ENCODE results near the gene NEUROG1. TPM values are rescaled to one million over a fixed set of nuclear protein-coding genes. Genes with fewer than 3 reads are reported as not detected.
A peak's percentile ranks its signal among the peaks of the same experiment; 100 is the strongest.

The NEUROG1 gene, protein sequence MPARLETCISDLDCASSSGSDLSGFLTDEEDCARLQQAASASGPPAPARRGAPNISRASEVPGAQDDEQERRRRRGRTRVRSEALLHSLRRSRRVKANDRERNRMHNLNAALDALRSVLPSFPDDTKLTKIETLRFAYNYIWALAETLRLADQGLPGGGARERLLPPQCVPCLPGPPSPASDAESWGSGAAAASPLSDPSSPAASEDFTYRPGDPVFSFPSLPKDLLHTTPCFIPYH
- total RNA-seq = not detected in 2 replicates

DNA sequence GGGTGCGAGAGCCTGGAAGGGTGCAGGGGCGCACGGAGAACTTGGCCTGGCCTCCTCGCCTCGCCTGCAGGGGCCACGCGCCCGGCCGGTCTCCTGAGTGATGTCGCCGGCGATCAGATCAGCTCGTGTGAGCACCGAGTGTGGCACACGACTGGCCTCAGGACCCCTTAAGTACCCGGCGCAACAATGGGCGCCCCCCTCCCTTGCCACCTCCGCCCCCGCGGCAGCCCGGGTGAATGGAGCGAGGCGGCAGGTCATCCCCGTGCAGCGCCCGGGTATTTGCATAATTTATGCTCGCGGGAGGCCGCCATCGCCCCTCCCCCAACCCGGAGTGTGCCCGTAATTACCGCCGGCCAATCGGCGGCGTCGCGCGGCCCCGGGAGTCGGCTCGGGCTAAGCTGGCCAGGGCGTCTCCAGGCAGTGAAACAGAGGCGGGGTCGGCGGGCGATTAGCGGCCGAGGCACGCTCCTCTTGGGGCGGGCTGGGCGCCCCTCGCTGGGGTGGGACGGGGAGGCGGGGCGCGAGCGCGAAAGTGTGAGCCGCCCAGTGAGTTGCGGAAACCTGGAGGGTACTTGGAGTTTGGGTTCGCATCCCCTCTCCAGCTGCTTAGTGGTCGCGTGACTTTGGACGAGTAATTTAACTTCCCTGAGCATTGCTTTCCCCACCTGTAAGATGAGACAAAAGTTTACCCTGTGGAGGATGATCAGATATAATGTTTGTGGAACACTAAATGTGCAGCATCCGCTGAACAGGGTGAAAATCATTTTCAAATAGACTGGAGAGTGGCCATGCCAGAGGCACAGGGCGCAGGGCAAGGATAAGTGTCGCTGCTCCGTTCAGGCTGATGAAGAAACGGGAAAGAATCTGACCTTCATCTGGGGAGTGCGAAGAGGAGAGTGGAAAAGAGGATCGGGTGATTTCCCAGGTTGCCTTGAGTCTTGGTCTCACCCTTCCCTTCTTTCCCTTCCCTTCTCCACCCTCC is at the start of gene NEUROG1:
Gene NEUROG1 (minus strand): TSS at position 145 of the 982 bp plus-strand sequence. CDS start 274 bp downstream, outside the sequence.
- DNase-seq (ENCODE audit: low read depth in 2 of 2) = no peak

- DNase-seq (ENCODE audit: low read depth in 2 of 2) = no peak
These were observed 49.2 kb upstream of the NEUROG1 start for GRCh38 chr5:135584918-135585317.

DNA sequence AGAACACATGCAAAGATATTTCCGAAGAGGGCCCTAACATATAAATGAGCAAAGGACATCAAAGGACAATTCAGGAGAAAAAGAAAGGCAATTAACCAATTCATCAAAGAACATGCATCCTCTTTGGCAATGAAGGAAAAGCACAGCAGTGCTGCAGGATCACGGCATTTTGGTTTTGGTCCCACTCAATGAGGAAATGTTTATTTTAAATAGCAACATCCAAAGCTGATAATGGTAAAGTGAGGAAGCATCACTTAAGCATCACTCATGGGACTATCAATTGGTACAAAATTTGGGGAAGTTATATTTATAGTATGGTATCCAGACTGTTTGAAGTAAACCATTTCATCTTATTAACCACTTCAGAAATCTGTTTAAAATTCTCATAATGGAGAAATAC is 48.5 kb upstream of the NEUROG1 start:
- no peak for DNase-seq (ENCODE audit: low read depth in 2 of 2)

GRCh38 chr5:135582099-135582781 is 46.5 kb upstream of the NEUROG1 start:
- no peak for DNase-seq (ENCODE audit: low read depth in 2 of 2)

DNA sequence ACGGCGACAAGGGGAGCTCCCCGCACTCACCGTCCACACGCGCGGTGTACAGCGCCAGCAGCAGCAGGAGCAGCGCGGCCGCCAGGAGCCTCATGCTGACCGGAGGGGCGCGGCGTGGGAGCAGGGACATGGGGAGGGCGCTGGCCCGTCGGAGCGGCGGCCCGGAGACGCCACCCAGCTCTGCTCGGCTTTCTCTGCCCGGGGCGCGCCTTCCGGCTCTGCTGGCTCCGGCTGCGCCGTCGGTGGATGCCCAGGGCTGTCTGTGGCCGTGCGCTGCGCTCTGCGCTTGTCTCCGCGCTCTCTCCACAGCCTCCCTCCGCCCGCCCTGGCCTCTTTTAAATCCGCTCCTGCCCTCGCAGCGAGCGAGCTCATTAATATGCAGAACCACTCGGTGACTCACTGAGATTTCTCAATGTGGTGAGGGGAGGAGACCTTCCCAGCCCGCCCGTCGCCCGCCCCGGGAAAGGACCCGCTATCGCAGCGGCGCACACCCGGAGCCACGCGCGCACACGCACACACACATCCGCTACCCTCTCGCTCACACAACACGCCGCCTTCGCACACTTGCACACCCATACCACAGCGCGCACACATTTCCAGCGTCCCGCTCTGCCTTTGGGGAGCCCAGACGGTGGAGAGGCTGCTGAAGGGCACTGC is 43.0 kb upstream of the NEUROG1 start, which contains the start of gene CXCL14:
Gene CXCL14 (minus strand): TSS at position 307 of the 657 bp plus-strand sequence. CDS start 213 bp downstream, at position 94.
- no peak for DNase-seq (ENCODE audit: low read depth in 2 of 2)

- no peak for DNase-seq (ENCODE audit: low read depth in 2 of 2)
These were observed 42.5 kb upstream of the NEUROG1 start for GRCh38 chr5:135578305-135578684.

DNA sequence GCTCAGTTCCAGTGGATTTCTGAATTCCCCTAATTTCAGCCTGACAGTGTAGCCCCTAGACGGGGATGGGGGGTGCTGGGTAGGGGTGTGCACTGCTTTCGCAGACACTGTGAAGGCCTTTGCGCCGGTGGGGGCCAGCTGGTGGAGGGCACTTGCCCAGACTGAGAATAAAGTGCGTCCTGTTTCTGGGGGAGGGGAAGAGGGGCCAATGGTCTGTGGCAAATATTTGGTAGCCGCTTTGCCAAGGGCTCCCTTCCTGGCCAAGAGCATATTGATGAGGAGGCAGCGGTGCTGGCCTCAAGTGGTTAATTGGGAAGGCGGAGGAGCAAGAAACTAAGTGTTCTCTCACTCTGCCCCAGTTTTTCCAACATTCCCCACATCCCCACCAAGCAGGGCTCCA is 41.7 kb upstream of the NEUROG1 start:
- no peak for DNase-seq (ENCODE audit: low read depth in 2 of 2)

- no peak for DNase-seq (ENCODE audit: low read depth in 2 of 2)
These were observed 40.4 kb upstream of the NEUROG1 start for GRCh38 chr5:135576075-135576599.

- DNase-seq (ENCODE audit: low read depth in 2 of 2) = no peak
These were observed 38.7 kb upstream of the NEUROG1 start for GRCh38 chr5:135574493-135574892.

DNA sequence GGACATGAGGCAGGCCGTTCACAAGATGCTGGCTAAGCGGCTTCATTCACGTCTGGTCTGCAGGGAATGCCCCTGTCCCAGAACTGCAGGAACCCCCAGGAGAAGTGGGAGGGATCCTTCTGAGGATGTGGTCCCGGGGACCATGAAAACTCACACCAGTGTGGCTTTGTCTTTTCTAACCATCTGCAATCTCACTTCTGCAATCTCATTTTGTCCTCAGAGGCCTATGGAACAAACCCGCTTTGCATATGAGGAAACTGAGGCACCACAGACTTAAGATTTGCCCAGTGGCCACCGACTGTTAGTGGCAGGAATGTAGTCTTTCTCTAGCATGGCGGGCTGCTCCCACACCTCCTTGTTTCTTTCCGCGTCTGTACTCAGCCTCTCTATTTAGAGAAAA is 36.1 kb upstream of the NEUROG1 start:
- no peak for DNase-seq (ENCODE audit: low read depth in 2 of 2)

DNA sequence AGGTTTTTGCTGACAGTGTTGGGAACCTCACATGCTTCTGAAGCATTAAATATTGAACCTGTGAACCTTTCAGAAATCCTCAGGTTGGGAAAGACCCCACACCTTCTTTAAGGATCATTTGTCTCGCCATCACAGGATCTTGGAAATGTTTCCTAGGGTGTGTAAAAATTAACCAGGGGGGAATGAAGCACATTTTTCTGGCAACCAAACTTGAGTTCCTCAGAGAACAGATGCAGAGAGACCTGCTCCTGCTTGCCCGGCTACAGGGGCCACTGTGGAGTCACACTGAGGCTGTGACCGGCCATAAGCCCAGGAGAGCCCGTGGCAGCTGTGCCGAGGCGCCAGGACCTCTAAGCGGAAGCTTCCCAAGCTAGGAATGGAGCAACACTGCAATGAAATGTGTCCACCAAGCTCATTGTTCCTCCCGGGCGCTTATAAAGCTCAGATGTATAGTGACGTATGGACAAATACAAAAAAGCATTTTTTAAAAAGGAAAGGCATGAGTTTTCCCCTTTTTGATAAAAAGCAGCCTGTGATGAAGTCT is 35.4 kb upstream of the NEUROG1 start:
- DNase-seq (ENCODE audit: low read depth in 2 of 2) = no peak

DNA sequence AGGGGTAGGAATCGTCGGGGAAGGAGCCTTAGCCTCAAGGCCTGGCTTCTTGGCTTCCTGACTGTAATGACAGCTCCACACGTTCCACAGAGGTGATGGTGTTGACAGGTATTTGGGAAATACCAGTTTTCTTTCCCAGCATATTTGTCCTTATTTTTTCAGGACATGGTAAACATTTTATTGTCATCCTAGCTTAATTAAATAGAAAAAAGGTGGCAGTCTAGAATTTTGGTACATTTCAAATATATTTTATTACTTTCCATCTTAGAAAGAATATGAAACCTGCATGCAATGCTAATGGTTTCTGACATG is 34.6 kb upstream of the NEUROG1 start:
- no peak for DNase-seq (ENCODE audit: low read depth in 2 of 2)

- peak; percentile 40 to 59 for DNase-seq (ENCODE audit: low read depth in 2 of 2)
These were observed 34.1 kb upstream of the NEUROG1 start for GRCh38 chr5:135569755-135570452.

DNA sequence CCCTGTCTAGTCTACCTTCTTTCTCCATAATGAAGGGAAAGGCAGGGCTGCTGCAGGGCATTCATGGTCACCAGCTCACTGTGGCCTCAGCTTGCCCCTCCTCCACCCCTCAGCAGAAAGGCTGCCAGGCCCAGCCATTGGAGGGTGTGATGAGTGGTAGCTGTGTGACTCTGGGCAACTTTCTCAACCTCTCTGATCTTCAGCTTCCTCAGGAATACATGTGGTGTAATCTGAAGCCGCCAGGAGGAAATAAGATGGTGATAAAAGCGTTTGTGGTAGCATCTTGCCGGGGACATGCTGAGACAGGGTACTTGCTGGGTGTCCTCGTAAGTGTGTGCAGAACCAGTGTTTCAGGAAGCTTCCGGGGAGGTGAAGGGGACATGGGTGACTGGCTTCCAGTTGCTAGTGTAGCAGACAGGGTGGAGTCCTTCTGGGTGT is 33.2 kb upstream of the NEUROG1 start:
- DNase-seq (ENCODE audit: low read depth in 2 of 2) = no peak

- no peak for DNase-seq (ENCODE audit: low read depth in 2 of 2)
These were observed 32.5 kb upstream of the NEUROG1 start for GRCh38 chr5:135568246-135568645.

DNA sequence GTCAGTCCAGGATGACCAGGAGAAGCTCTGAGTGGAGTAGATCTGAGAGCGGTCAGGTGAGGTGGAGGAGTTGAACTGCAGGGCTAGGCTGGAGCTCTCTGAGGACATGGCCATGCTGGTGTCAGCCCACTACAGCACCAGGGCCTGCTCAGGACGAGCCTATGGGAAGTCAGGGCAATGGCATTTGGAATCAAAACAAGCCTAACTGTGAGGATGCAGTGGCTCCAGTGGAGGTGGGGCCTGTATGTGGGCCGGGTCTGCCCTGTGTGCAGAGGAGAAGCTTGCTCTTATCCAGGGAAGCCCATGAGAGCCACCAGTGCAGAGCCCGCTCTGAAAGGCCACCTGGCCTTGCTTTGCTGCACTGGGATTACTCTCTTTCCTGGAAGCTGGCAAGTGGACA is 31.9 kb upstream of the NEUROG1 start:
- DNase-seq (ENCODE audit: low read depth in 2 of 2) = no peak

GRCh38 chr5:135566422-135567400 is 30.9 kb upstream of the NEUROG1 start:
- no peak for DNase-seq (ENCODE audit: low read depth in 2 of 2)

DNA sequence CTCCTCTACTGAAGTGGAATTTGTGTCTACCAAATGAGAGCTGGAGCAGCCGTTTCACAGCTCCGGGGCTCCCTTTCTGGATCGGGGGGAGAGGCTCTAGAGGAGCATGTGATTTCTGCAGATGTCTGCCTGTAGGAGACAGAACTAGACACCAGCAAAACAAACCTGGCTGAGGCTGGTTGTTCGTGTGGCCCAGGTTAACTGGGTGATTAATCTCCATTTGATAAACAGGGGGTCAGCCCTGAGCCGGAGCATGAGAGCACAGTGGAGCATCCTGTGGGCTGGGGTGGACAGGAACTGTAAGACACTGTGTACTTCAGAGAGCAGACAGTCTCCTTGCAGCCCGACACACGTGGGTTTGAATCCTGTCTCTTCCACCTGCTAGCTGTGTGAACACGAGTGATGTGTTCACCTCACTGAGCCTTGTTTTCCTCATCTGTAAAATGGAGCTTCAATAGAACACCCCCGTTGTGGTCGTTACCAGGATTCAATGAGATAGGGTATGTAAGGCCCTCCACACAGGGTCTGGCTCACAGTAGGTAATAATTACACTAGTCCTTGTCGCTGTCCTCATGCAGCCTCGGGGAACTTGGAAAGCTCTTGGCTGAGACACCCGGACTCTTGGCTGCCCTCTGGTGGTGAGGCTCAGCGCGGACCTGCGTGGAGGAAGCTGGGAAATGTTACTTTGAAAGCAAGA is 30.1 kb upstream of the NEUROG1 start:
- DNase-seq (ENCODE audit: low read depth in 2 of 2) = peak; percentile 61 to 72

DNA sequence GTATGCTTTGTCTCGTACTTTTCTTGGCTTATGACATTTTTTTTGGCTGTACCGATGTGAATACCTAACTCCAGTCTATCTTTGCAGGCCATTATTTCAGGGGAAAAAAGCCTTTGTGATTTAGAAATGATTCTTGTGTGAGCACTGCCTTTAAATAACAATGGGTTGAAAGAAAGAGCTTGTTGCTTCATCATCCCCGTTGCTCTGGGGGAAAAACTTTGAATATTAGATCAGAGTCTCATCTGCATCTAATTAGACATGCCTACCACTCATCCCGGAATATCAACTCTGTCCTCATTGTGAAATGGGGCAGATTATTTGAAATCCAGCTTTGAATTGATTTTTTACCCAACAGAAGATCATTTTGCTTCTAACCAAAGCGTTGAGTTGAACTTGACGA is 29.5 kb upstream of the NEUROG1 start:
- no peak for DNase-seq (ENCODE audit: low read depth in 2 of 2)

Measured in lung microvascular endothelial cell (primary cell).